ENCODE data around the gene GPR176.

- TF ChIP-seq CTCF (IDR thresholded peaks at IDR 0.05) = no peak
- no peak for TF ChIP-seq EP300 (IDR thresholded peaks at IDR 0.05)
These were observed 120.5 kb downstream of the GPR176 start for GRCh38 chr15:39799552-39800011.

All from ovary (tissue), 3 donors.